NCI-H774 (cell line): ENCODE measurements around the gene LNPEP.
"Not testable (repeated sequence)": the region's sequence is repeated elsewhere in the genome, so short reads cannot be mapped to it uniquely, and the experiment has no call there.

Experiments
- DNase-seq: peaks from one replicate; lab custom pipeline; 2025; lab: John Stamatoyannopoulos, UW

Gene LNPEP

DNA sequence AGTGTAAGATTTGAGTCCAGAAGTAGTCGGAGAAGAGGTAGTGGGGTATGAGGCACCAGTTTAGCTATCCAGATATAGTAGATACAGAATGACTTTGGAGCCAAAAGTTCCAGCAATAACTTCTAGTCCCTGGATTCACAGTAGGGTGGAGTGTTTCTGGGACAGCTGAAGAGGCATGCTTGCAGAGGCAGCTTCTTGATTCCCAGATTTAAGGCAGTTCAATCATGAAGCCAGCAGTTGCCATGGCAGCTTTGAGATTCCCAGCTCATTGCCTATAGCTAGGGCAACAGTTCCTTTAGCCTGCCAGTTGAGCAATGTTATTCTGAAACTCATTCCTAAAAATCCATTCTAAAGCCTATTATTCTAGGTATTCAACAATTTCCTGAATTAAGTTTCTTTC is 127.4 kb downstream of the LNPEP start:
- DNase-seq: no peak

DNA sequence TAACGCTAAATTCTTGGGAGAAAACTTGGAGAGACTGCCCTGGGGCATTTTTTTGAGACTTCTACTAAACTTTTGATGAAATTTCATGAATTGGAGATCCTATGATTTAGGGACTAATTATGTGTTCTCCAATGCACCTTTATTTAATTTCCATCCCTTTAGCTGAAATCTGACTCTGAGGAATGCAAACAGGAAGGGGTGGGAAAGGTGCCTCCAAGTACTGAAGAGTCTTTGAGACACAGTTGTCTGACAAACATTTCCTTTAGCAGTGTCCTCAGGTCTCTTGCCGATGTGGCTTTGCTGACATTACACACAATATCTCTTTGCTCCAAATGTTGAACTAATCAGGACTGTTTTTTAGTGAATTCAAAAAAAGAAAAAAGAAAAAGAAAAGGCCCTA is 129.6 kb downstream of the LNPEP start:
- no peak for DNase-seq

DNA sequence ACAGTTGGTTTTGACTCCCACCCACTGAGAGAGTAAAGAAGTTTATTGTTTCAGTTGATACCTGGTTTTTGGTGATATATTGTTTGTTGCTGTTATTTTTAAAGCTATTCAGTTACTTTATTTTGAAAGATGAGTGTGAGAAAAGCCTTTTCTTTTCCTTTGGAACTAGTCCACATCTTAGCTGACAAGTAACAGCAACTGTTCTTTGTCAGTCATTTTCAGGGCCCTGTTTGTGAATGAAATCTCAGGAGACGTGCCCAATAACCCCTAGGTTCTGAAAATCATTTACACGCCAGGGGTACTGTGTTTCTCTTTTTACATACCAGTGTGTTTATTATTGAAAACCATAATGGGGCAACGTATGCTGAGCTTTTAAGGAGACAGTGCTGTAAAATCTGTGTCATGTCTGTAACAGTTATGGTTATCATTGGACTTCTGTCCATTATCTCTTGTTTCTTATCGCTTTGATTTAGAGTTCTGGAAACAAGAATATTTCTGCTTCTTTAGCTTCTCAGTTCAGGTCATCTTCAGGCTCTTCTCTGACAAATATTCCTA is 131.5 kb downstream of the LNPEP start:
- DNase-seq: no peak

DNA sequence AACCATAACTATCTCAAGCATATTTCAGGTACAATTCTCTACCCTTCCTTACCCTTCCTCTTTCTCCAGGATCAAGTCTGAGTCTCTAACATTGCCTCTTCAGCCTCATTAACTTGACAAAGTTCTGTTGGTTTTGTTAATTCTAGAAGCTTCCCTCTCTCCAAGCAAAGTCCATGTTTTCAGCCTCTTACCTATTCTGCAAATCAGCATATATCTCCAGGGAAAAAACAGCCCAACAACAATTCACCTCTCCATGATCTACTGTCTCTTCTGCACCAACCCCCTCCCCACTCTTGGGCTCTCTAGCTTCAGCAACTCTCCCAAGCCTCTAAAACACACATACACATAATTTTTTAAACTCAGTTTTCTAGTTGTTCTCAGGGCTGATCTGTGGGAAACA is 134.4 kb downstream of the LNPEP start:
- no peak for DNase-seq

DNA sequence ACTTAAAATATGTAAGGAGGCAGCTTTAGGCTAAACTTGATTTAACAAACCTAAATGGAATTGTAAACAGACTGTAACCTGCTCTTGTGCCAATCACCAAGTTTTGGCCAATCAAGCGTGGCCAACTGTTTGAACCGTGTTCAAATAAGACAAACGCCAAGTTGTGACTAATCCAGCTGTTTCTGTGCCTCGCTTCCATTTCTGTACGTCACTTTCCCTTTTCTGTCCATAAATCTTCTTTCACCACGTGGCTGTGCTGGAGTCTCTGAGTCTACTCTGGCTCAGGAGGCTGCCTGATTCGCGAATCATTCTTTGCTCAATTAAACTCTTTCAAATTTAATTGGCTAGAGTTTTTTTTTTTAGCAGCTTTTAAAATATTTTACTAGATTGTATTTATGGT is 135.2 kb downstream of the LNPEP start:
- no peak for DNase-seq

DNA sequence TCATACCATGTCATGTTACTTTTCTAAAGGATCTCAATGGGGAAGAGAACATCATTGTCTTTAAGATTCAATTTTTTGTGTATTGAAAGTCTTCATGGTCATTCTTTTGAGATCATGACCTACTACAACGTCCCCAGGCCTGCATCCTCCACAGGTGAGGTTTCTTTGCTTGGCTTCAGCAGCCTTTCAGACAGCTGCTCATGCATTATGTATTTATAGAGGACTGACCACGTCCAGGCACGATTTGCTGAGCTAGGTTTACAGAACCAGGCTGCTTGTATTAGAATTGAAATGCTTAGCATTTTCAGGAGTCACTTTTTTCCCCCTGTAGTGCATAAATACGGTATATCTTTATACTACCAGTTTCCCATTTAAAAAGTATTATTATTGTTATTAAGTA is 136.1 kb downstream of the LNPEP start:
- no peak for DNase-seq

DNA sequence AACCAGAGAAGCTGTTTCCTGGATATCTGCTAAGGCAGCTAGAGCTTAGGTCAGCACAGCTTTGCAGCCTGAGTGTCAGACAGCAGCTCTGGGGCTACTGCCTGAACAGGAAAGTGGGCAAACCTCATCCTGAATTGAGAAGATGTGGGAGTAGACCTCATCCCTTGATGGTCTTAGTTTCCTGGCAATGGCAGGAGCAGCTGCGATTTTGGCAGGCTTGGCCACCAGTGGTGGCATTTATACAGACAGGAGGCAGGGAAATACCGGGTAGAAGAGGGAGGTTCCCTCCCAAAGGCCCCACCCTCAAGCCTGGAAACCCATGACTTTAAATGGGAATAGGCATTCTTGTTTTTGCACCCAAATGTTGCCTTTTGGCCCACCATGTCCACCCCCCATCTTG is 136.8 kb downstream of the LNPEP start:
- DNase-seq: no peak

DNA sequence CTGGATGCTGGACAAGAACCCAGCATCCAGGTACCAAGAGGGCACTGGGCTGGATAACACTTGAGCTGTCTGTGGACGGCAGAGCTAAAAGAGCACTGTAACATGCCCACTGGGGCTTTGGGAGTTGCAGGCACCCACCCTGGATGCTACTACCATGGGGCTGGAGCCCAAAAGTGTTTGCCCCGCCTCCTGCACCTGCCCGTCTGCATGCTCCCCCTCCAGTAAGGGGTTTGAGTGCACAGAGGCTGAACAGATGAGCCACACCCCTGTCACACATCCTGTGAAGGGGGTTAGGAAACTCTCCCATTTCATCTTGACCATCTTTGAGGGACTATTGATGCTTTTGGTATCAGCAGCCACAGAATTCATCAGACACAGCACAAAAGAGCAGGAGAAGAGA is 137.5 kb downstream of the LNPEP start:
- no peak for DNase-seq

DNA sequence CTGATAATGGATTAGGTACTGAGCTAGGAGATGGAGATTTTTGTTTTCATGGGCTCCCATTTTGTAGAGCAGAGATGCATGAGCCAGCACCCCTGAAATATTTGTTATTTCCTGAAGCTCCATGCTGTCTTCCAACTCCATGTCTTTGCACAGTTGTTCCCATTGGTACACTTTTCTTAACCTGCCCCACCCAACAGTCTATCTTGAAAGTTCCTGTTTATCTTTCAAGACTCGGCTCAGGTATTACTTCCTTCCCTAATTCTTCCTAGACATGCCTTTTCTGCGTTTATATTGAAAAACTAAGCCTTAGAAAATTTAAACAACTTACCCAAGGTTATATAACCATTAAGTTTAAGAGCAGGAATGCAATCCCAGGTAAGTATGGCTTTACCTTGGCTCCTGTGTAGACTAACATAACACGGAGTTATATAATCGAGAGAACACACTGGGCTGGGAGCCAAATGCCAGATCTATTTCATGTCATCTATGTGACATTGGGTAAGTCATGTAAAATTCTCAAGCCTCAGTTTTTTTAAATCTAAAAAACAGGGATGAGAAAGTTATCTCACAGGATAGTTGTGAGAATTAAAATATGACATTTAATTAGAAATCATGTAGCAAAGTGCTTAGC is 139.1 kb downstream of the LNPEP start:
- no peak for DNase-seq

DNA sequence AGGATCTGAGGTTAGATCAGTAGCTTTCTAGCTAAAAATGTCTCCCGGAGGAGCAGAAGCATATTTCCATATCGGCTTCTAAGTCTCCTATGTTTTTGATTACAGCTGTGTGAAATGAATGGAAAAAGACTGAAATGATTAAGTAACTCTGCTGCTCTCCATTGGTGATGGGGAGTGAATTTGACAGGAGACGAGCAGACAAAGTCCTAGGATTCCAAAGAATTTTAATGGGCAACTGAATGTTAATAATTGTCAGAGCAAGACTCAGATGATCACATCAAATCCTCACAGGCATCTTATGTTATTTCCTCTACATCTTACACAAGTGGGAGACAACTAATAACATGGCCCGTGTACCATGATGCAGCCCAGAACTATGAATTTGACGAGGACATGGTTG is 139.8 kb downstream of the LNPEP start:
- no peak for DNase-seq

DNA sequence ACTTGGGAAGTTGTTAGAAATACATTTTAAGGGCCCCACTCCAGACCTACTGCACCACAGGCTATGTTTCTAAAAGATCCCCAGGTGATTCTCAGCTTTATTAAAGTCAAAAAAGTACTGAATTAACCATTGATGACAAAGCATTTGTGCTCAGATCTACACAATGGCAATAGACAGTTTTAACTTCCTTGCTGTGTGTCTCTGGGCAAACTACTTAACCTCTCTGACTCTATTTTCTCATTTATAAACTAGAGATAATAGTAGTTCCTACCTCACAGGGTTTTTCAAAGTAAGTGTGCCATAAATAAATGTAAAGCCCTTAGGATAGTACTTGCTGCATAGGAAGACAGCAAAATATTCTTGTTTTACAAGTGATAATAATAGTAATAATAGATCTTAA is 140.2 kb downstream of the LNPEP start:
- no peak for DNase-seq

DNA sequence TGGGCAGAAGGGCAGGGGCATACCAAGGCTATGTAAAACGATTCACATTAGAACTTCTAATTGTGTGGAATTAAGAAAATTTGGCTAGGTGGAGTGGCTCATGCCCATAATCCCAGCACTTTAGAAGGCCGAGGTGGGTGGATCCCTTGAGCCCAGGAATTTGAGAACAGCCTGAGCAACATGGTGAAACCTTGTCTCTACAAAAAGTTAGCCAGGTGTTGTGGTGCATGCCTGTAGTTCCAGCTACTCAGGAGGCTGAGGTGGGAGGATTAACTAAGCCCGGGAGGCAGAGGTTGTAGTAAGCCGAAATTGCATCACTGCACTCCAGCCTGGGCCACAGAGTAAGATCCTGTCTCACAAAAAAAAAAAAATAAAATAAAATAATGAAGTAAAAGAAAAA is 141.4 kb downstream of the LNPEP start:
- DNase-seq: no peak

DNA sequence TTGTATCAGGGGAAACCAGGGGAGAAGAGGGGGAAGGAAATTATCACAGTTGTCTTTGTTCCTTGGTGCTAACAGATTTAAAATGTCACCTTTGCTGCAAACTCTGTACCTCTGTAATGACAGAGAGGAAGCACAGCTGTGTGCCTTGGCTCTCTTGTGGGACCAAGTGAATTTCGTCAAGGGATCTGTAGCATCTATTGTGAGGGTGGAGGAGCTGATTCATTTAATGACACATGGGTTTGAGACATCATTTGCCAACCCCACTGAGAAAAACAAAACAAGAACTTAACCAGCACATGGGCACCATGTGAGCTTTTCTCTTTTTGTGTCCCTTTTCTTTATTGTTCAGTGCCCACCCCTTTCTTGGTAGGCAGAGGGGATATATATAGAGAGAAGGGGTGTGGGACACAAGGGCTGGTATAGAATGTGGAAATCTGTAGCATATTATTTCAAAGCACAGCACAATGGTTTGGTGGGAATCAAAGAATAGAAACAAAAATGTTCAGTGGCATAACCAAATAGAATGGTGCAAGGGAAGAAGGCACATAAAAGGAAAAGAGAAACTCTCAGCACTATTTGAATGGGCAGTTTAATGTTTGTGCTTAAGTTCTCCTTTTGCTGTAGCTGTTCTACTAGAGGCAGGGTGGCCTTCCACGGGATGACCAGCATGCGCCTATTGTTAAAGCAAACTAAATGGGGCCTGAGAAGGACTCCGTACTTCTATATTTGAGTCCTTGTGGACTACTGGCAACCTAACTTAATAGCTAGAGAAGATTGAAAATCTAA is 143.3 kb downstream of the LNPEP start:
- DNase-seq: no peak

DNA sequence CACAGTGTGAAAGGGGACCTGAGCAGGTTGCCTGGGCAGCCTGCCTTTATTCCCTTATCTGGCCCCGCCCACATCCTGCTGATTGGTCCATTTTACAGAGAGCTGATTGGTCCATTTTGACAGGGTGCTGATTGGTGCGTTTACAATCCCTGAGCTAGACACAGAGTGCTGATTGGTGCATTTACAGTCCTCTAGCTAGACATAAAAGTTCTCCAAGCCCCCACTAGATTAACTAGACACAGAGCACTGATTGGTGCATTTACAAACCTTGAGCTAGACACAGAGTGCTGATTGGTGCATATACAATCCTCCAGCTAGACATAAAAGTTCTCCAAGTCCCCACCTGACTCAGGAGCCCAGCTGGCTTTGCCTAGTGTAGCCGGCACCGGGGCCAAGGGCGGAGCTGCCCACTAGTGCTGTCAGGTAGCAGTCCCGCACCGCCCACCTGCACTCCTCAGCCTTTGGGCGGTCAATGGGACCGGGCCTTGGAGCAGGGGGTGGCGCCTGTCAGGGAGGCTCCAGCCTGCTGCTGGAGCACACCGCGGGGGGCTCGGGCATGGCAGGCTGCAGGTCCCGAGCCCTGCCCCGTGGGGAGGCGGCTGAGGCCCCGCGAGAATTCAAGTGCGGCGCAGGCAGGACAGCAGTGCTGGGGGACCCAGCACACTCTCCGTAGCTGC is 149.0 kb downstream of the LNPEP start:
- not testable (repeated sequence) for DNase-seq

DNA sequence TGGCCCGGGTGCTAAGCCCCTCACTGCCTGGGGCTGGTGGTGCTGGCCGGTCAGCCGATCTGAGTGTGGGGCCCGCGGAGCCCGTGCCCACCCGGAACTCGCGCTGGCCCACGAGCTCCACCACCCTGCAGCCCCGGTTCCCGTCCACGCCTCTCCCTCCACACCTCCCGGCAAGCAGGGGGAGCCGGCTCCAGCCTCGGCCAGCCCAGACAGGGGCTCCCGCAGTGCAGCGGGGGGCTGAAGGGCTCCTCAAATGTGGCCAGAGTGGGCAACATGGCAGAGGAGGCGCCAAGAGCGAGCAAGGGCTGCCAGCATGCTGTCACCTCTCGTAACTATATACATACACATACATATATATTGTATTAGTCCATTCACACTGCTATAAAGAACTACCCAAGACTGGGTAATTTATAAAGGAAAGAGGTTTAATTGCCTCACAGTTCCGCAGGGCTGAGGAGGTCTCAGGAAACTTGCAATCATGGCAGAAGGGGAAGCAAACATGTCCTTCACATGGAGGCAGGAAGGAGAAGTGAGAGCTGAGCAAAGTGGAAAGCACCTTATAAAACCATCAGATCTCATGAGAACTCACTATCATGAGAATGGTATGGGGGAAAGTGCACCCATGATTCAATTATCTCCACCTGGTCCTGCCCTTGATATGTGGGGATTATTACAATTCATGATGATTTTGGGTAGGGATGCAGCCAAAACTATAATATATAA is 149.7 kb downstream of the LNPEP start:
- no peak for DNase-seq
